Eye (tissue), 1 donor: ENCODE results near the gene FGD4.

ENCODE experiments used
- DNase-seq: peaks from one replicate; pipeline ENCODE4 v3.0.0-alpha.2; 2015

FGD4 gene

GRCh38 chr12:32569259-32569658, 169.9 kb downstream of the FGD4 start:
- DNase-seq: peak; percentile 65

DNA sequence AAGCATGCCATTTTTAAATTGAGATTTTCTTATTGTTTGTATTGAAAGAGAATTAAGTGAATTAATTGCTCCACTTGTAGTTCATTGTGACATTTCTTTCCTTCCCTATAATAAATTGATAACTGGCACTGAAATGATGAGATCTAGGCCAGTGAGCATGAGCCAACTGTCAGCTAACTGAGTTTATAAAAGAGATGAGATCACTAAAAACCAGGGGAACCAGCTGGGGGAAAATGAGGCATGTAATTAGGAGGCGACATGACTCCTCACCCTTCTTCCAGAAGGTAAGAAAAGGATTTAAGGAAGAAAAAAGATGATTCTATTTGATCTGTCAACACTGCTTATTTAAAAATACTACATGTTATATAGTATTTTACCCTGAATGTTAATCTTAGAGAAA, 175.2 kb downstream of the FGD4 start:
- peak; percentile 92 for DNase-seq

DNA sequence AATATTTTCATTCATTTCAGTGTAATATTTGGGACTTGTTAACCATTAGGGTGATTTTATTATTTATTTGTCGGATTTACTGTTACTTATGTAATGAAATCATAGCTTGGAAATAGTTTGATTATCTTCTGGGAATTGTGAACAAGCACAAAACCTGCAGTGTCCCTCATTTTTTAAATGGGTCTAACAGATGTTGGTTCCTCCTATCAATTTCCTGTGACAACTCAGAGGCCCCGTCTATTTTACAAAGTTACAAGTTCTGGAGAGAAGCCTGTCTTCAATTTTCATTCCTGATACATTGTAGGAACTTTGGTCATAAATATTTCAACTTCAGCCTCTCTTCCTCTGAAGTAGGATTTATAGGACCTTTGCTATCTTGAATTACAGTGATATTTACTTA, 178.0 kb downstream of the FGD4 start:
- DNase-seq: no peak

DNA sequence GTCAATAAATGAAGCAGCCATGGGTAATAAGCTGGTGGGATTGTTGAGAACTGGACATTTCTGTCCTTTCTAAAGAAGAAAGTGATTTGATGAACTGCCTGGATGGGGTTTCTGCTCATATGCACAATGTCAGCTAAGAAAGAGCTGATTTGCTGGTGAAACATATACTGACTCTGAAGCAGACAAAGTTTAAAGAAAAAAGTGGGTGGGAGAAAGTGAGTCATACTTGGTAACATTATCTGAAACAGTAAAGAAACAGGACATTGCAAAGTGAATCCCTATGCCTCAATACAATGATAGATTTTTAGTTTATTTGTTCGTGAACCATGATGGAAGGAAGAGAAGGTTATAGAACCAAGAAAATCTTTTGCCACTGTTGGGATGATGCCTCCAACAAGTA, 184.2 kb downstream of the FGD4 start:
- no peak for DNase-seq

GRCh38 chr12:32585680-32586079, 186.3 kb downstream of the FGD4 start:
- DNase-seq: no peak

GRCh38 chr12:32586390-32586789, 187.0 kb downstream of the FGD4 start:
- peak; percentile 34 for DNase-seq

- no peak for DNase-seq
These were observed 188.5 kb downstream of the FGD4 start for GRCh38 chr12:32587581-32588495.

- DNase-seq: no peak
These were observed 189.2 kb downstream of the FGD4 start for GRCh38 chr12:32588604-32589003.

DNA sequence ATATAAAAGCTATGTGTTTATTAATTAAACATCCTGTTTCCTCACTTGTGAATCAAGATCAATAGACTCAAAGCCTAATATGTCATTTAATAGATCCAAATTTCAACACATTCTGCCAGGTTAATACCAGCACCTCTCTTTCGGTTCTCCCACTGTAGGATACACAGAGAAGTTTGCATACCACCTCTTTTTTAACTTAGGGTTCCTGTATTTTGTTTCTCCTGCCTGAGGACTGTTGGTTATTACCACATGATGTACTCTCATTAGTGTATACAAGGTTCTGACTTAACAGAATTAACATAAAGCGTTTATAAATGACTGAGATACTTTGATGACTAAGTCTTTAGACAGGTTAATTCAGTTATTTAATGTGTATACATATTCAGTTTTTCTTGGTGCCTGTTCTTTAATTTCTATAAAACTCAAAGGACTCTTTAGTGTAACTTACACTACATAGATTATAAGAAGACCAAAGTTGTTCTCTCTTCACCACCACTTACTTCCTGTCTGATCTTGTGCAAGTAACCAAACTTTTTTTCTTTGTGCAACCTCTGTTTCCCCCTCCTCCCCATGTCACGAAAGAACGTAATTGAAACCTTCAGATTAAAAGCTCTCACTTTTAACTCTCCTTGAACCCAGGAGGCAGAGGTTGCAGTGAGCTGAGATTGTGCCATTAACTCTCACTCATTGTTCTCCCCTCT, 190.0 kb downstream of the FGD4 start:
- DNase-seq: no peak

GRCh38 chr12:32595251-32595650, 195.9 kb downstream of the FGD4 start:
- no peak for DNase-seq

GRCh38 chr12:32596030-32596429, 196.7 kb downstream of the FGD4 start:
- no peak for DNase-seq

GRCh38 chr12:32598688-32599087, 199.3 kb downstream of the FGD4 start:
- DNase-seq: no peak

DNA sequence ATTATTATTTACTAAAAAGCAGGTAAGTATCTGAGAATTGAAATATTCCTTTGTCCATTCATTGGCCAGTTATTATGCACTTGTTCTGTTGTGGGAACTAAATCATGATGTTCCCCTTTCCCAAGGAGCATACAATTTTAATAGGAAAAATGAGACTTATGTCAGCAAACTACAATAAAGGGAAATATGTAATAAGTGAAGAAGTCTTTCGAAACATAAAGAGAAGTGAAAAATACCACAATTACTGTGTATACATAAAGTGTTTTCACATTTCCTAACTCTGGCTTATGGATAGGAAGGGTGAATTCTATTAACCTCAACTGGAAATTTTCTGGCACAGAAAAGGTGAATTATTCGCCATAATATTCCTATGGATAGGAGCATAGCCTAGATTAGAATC, 201.3 kb downstream of the FGD4 start:
- no peak for DNase-seq

DNA sequence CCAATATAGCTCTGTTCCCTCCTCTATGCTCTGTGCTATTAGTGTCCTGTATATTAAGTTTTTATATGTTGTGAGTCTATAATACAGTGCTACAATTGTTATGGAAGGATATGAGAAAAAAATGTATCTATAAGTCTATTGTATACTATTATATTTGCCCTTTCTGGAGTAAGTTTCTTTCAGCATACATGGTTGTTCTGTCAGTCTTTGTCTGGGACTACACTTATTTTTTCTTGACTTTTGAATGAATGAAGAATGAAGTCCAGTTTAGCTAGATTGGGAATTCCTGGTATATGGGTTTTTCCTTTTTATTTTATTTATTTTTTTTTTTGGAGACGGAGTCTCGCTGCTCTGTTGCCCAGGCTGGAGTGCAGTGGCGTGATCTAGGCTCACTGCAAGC, 203.7 kb downstream of the FGD4 start:
- DNase-seq: no peak

- DNase-seq: no peak
These were observed 204.5 kb downstream of the FGD4 start for GRCh38 chr12:32603858-32604257.

- DNase-seq: no peak
These were observed 205.2 kb downstream of the FGD4 start for GRCh38 chr12:32604565-32604964.

DNA sequence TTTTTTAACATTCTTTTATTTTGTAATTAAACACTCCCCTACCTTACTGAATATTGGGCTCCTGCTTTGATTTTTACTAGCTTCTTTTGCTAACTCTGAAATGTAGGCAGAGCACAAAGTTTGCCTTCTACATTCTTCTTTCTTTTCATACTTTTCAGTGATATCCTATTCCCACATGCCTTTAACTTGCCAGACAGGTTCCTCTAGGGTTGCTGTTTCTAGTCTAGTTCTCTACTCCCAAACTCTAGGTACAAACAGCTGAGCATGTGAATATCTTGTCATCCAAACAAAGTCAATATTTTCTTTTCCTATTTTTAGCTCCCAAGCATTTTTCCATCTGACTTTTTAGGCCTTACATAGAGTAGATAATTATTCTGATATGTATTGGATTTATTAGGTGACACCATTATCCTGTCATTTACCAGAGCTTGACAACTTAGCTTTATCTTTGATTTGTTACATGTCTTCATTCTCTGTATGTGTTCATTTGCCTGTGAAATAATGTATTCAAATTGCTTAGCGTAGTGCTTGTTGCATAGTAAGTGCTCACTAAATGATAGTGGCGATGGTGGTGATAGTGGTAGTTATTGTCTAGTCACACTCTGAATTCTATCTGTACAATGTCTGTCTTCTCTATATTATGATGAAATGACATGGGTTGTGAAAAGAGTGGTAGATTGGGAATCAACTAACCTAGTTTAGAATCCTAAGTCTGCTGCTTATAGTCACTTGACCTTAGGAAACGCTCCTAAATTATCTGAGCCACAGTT, 206.2 kb downstream of the FGD4 start:
- DNase-seq: peak; percentile 30

DNA sequence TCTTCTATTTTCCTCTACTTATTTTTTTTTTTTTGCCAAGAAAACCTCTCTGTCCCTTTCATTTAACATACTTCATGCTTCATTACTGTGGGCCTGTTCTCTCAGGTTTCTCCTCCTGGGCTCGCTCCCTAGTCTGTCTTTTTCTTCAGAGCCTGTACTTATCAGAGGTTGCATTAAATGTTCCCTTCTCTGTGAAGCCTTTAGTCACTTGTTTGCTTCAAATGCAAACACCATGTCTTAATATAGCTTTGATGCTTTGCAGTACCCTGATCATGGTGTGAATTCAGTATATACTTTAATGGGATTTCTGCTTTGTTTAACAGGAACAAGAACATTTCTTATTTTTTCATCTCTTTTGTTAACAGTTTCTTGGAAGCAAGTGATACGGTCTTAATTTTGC, 207.1 kb downstream of the FGD4 start:
- no peak for DNase-seq

DNA sequence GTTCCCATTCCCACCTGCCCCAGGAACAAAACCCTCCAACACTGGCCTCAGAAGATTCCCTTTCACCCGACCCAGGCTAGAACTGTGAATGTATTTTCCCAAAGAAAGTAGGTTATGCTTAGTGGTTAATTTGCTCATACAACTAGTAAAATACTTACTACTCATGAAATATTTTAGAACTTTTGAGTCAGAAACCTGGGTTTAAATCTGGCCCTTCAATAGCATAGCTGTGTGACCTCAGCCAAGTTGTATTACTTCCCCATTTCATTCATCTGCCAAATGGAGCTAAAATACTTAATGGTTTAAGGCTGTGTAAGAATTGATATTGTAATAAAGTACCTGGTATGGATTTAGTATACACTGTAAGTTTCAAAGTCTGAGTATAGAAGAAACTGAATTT, 210.6 kb downstream of the FGD4 start:
- no peak for DNase-seq

GRCh38 chr12:32611986-32612385, 212.6 kb downstream of the FGD4 start:
- no peak for DNase-seq

DNA sequence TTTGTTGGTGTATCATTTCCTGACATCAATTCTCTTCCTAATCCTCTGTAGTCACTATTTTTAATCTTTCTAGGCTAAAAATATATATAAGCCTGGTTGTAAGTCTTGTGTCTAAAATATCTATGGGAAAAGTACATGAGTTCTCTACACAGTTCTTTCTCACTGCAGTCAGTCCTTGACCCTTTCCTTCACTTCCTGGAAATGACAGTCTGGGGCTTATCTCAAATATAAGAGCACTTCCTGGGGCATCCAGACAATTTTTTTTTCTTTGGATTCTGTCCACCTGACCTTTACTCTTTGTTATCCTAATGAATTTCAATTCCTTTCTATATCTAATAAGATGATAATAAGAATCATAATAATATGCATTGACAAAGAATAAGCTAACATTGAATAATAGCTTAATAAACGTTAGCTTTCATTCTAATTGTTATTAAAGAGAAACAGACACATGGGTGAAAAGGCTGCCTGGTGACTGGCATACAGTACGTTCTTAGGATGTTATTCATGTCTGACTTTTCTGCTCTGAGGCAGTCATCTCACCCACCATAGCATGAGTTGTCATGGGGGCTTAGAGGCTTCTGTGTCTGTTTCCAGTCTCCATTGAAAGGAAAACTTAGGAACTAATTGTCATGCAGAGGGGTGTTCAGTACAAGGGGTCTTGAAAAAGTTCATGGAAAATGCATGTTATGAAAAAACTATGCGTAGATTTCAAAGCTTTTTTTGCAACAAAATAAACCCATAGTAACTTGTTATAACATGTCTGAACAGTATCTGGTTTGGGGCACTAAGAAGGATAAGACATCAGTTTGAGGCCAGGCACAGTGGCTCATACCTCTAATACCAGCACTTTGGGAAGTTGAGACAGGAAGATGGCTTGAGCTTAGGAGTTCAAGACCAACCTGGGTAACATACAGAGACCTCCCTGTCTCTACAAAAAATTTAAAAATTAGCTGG, 213.6 kb downstream of the FGD4 start:
- no peak for DNase-seq

- DNase-seq: no peak
These were observed 216.1 kb downstream of the FGD4 start for GRCh38 chr12:32615441-32615840.
